ELR (cell line): ENCODE results near the gene INO80.

Experiments used
- DNase-seq: peaks from one replicate; pipeline ENCODE4 v3.0.0-alpha.2; 2015; ENCODE audit warnings: low read depth

INO80 gene

GRCh38 chr15:40929660-40930429 is 186.2 kb downstream of the INO80 start:
- peak; percentile 68 for DNase-seq
